ENCODE data around the gene AUTS2. TPM values are rescaled to one million over a fixed set of nuclear protein-coding genes. Genes with fewer than 3 reads are reported as not detected.

Gene AUTS2
- total and polyA plus RNA-seq, 9 of the 15 experiments (the other 6 are each of a cell fraction or from before 2014, with no cell fraction given): 0.58 TPM; not detected in 8

DNA sequence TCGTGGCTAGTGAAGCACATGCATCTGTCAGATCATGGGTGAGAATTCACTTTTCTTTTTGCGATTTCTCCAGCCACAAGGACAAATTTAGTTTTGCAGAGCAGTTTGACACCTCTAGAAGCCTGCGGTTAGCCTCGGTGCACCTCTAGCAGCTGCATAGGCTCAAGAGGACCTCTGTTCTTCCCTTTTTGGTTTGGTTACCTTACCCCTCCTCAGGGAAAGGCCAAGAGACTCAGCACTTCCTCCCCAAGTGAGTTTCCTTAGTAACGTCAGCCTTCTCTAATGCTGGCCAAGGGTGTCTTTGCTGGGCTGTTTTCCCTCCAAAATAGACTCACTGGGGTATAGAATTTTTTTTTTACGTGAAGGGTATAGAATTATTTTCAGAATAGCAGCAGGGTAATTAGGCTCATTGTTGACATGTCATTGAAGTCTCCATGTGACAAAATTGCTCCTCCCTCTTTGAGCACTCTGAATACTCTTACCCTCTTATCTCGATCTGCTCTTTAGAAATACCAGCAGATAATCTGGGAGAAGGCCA, 97.8 kb downstream of the AUTS2 start (continued):
- TF ChIP-seq, protein P1, sequence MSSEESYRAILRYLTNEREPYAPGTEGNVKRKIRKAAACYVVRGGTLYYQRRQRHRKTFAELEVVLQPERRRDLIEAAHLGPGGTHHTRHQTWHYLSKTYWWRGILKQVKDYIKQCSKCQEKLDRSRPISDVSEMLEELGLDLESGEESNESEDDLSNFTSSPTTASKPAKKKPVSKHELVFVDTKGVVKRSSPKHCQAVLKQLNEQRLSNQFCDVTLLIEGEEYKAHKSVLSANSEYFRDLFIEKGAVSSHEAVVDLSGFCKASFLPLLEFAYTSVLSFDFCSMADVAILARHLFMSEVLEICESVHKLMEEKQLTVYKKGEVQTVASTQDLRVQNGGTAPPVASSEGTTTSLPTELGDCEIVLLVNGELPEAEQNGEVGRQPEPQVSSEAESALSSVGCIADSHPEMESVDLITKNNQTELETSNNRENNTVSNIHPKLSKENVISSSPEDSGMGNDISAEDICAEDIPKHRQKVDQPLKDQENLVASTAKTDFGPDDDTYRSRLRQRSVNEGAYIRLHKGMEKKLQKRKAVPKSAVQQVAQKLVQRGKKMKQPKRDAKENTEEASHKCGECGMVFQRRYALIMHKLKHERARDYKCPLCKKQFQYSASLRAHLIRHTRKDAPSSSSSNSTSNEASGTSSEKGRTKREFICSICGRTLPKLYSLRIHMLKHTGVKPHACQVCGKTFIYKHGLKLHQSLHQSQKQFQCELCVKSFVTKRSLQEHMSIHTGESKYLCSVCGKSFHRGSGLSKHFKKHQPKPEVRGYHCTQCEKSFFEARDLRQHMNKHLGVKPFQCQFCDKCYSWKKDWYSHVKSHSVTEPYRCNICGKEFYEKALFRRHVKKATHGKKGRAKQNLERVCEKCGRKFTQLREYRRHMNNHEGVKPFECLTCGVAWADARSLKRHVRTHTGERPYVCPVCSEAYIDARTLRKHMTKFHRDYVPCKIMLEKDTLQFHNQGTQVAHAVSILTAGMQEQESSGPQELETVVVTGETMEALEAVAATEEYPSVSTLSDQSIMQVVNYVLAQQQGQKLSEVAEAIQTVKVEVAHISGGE (CRISPR knock-in tag; IDR thresholded peaks at IDR 0.05): no peak
- TF ChIP-seq SNIP1 (IDR thresholded peaks at IDR 0.05; ENCODE audit: low read depth) (no peak), NFYB (IDR thresholded peaks at IDR 0.05; ENCODE audit: extremely low read depth, insufficient read length) (no peak)

DNA sequence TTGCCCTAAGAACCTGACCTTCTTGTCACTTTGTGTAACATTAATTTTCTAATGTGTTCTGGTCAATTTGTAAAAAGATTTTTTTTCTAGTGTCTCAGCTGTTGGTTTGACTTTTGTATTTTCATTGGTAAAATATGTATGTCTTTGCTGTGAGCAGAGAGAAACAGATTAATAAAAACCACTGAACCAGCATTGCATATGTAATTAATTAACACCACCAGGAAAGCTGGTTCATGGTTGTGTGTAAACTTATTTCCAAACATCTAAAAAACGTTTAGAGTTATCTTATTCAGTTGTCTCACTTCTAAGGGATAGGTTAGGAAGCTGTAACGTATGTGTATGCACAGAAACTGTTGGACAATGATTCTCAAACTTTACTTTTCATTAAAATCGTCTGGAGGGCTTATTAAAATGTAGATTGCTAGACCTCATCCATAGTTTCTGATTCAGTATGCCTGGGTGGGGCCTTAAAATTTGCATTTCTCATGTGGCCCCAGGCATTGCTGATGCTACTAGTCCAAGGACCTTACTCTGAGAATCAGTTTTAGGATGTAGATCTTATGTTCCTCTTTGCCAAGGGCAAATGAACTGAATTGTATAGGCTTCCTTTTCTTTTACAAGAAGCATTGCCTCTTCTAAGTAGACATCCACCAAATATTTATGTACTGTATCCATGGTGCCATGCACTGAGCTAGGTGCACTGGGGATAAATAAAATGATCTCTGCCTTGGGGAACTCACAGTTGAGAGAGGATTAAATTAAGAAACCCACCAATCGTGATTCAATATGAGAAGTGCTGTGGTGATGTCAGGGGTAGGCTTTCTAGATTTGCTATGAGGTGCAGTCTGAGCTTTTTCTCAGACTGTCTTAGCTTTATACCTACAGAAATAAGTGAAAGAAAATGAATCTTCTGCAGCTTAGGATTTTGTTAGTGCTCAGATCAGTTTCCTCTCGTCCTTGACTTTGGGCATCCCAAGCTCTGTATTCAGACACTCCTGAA, 98.7 kb downstream of the AUTS2 start:
- WGBS (ENCODE audit: insufficient coverage, low coverage, missing lambda C conversion rate): 0% methylated on average over 5 of the region's 5 CpGs
- H3K4me1 ChIP-seq (replicated peaks in 1 of 2; ENCODE audit: control insufficient read depth in 2 of 2, insufficient read depth in 2 of 2, low read length in 2 of 2): no peaks in the 10 kb centered on the region
- no peak overlapping the region for H3K4me2 ChIP-seq (ENCODE audit: insufficient read depth, low read length)
- no peak overlapping the region for H3K4me3 ChIP-seq
- no peak overlapping the region for H3K27ac ChIP-seq (ENCODE audit: extremely low read depth, low read depth, low read length)
- in situ Hi-C loops (cut with MboI): loop anchor here (25.0 kb wide), 1 partner anchor 1240 kb away; no protein-coding TSS in a partner anchor
- TF ChIP-seq DNMT1 (IDR thresholded peaks at IDR 0.05) (no peak), C11orf30 (IDR thresholded peaks at IDR 0.05; ENCODE audit: low read depth) (no peak), ZNF695 (CRISPR knock-in tag; IDR thresholded peaks at IDR 0.05) (no peak)
- DNase-seq (ENCODE audit: extremely low read depth in 1 of 4, low spot score in 3 of 4) (no peak), ATAC-seq (no peak), FAIRE-seq (no peak)
- H3K79me2 ChIP-seq (ENCODE audit: control insufficient read depth, insufficient read depth, low read length): no peaks in the 10 kb centered on the region
- ChIA-PET CTCF (ENCODE audit: low intra/inter-chr PET ratio) (no interaction called here), POLR2A (no interaction called here)
- intact Hi-C loops (cut with micrococcal nuclease): no loop called here
- BruUV-seq (replicated peaks): no TSS peak
- H3K9me1 ChIP-seq (ENCODE audit: control insufficient read depth, insufficient read depth, low read length): no peaks in the 10 kb centered on the region
- H3K9ac ChIP-seq (ENCODE audit: insufficient read depth in 1 of 2, low read depth in 2 of 2, low read length in 2 of 2): no peak overlapping the region
- H3K27me3 ChIP-seq (ENCODE audit: control insufficient read depth in 2 of 2, insufficient read depth in 2 of 2, low read length in 2 of 2): peaks cover 0 to 2% of the 10 kb centered on the region in 2 experiments; a peak in 1 of 5 replicates
- no peaks in the 10 kb centered on the region for H3K9me3 ChIP-seq (replicated peaks; ENCODE audit: control insufficient read depth, insufficient read depth, low read depth, low read length)
- H4K20me1 ChIP-seq (replicated peaks; ENCODE audit: control insufficient read depth, insufficient read depth, low read length): 0 out of 2 replicates have a peak, but pooled peaks cover 2% of the 10 kb centered on the region
- H2AFZ ChIP-seq (ENCODE audit: low read depth, low read length): no peak overlapping the region
- H3K36me3 ChIP-seq (ENCODE audit: control insufficient read depth, insufficient read depth, low read length): no peaks in the 10 kb centered on the region
